ENCODE results near the gene SPINK9. TPM values are rescaled to one million over a fixed set of nuclear protein-coding genes. Genes with fewer than 3 reads are reported as not detected.

SPINK9 gene
- total RNA-seq, 1 donor from 2014 or later = not detected

DNA sequence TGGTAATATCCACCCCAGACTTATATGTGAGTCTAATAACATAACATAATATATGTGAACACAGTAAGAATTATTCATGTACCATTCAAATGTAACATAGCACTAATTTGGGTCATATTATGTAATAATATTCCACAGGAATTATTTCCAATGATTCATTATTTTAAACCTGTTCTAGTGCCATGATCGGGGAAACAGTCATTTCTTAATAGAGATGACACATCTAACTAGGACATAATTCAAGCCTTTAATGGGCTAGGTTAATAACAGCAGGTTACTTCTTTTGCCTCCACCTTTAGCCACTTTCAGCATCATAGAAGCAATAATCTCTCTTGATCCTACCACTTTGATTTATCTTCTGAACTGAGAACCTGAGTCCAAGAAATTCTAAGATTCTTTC is 12.3 kb downstream of the SPINK9 start:
- no peak for FAIRE-seq
- TF ChIP-seq, protein P1, sequence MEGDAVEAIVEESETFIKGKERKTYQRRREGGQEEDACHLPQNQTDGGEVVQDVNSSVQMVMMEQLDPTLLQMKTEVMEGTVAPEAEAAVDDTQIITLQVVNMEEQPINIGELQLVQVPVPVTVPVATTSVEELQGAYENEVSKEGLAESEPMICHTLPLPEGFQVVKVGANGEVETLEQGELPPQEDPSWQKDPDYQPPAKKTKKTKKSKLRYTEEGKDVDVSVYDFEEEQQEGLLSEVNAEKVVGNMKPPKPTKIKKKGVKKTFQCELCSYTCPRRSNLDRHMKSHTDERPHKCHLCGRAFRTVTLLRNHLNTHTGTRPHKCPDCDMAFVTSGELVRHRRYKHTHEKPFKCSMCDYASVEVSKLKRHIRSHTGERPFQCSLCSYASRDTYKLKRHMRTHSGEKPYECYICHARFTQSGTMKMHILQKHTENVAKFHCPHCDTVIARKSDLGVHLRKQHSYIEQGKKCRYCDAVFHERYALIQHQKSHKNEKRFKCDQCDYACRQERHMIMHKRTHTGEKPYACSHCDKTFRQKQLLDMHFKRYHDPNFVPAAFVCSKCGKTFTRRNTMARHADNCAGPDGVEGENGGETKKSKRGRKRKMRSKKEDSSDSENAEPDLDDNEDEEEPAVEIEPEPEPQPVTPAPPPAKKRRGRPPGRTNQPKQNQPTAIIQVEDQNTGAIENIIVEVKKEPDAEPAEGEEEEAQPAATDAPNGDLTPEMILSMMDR (IDR thresholded peaks at IDR 0.05; ENCODE audit: insufficient read depth, low read length, severe bottlenecking) = no peak
- H3K36me3 ChIP-seq (ENCODE audit: control insufficient read depth, insufficient read depth, low read length) = no peaks in the 10 kb centered on the region
- H3K27me3 ChIP-seq (ENCODE audit: control insufficient read depth, insufficient read depth, low read length) = no peaks in the 10 kb centered on the region
- DNase-seq (ENCODE audit: low read depth) = peak; percentile 62
- H3K4me3 ChIP-seq (ENCODE audit: low read depth, low read length) = no peak overlapping the region

GRCh38 chr5:148352696-148353095 is 17.3 kb downstream of the SPINK9 start:
- Histone ChIP-seq H3K27me3 (ENCODE audit: control insufficient read depth, insufficient read depth, low read length) (no peaks in the 10 kb centered on the region), H3K4me3 (ENCODE audit: low read depth, low read length) (no peak overlapping the region), H3K36me3 (ENCODE audit: control insufficient read depth, insufficient read depth, low read length) (no peaks in the 10 kb centered on the region)
- DNase-seq (ENCODE audit: low read depth) (peak; percentile 51), FAIRE-seq (no peak)
- TF ChIP-seq, protein P1 (IDR thresholded peaks at IDR 0.05; ENCODE audit: insufficient read depth, low read length, severe bottlenecking) = no peak

DNA sequence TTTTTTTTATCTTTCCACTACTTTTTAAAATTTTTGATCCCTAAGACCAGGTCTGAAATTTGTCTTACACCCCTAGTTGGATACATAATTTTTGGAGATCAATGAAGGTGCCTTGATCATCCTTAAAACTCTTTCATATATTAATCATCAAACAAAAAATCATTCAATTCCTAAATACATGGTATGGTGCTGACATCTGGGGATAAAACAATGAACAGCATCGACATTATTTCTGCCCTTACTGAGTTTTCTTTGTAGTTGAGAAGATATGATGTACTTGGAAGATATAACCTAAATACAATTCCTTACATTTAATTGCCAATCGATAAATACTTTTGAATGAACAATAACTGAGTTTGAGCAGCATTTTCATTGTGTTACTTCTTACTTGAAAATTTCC is 18.3 kb downstream of the SPINK9 start:
- H3K36me3 ChIP-seq (ENCODE audit: control insufficient read depth, insufficient read depth, low read length) = no peaks in the 10 kb centered on the region

GRCh38 chr5:148364343-148364742 is 29.0 kb downstream of the SPINK9 start:
- TF ChIP-seq, protein P1 (IDR thresholded peaks at IDR 0.05; ENCODE audit: insufficient read depth, low read length, severe bottlenecking) = no peak
- Histone ChIP-seq H3K4me3 (ENCODE audit: low read depth, low read length) (no peak overlapping the region), H3K36me3 (ENCODE audit: control insufficient read depth, insufficient read depth, low read length) (no peaks in the 10 kb centered on the region), H3K27me3 (ENCODE audit: control insufficient read depth, insufficient read depth, low read length) (no peaks in the 10 kb centered on the region)
- DNase-seq (ENCODE audit: low read depth) (no peak), FAIRE-seq (no peak)

More for the DNA sequence above, 18.3 kb downstream of the SPINK9 start:
- TF ChIP-seq, protein P1 (IDR thresholded peaks at IDR 0.05; ENCODE audit: insufficient read depth, low read length, severe bottlenecking) = no peak
- DNase-seq (ENCODE audit: low read depth) = no peak
- no peak overlapping the region for H3K4me3 ChIP-seq (ENCODE audit: low read depth, low read length)
- no peaks in the 10 kb centered on the region for H3K27me3 ChIP-seq (ENCODE audit: control insufficient read depth, insufficient read depth, low read length)
- no peak for FAIRE-seq

DNA sequence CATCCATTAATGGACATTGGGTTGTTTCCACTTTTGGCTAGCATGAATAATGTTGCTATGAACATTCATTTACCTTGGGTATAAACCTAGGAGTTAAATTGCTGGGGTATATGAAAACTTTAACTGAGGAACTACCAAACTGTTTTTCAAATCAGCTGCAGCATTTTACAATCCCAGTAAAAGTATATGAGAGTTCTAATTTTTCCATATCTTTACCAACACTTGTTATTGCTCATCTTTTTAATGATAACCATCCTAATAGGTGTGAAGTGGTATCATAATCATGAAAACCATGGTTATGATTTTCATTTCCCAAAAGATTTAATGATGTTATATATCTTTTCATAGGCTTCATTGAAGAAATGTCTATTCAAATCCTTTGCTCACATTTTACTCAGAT is 32.9 kb downstream of the SPINK9 start:
- no peaks in the 10 kb centered on the region for H3K36me3 ChIP-seq (ENCODE audit: control insufficient read depth, insufficient read depth, low read length)
- DNase-seq (ENCODE audit: low read depth) (no peak), FAIRE-seq (no peak)
- TF ChIP-seq, protein P1 (IDR thresholded peaks at IDR 0.05; ENCODE audit: insufficient read depth, low read length, severe bottlenecking) = no peak
- H3K4me3 ChIP-seq (ENCODE audit: low read depth, low read length) = no peak overlapping the region
- H3K27me3 ChIP-seq (ENCODE audit: control insufficient read depth, insufficient read depth, low read length) = no peaks in the 10 kb centered on the region

- FAIRE-seq (no peak), DNase-seq (ENCODE audit: low read depth) (peak; percentile 93)
- H3K36me3 ChIP-seq (ENCODE audit: control insufficient read depth, insufficient read depth, low read length) = no peaks in the 10 kb centered on the region
- TF ChIP-seq, protein P1 (IDR thresholded peaks at IDR 0.05; ENCODE audit: insufficient read depth, low read length, severe bottlenecking) = no peak
- no peak overlapping the region for H3K4me3 ChIP-seq (ENCODE audit: low read depth, low read length)
- H3K27me3 ChIP-seq (ENCODE audit: control insufficient read depth, insufficient read depth, low read length) = no peaks in the 10 kb centered on the region
Observed at GRCh38 chr5:148372166-148372725, 36.9 kb downstream of the SPINK9 start.

Measured in bronchial epithelial cell (primary cell).